ENCODE data around the gene RAB11FIP3. TPM values are rescaled to one million over a fixed set of nuclear protein-coding genes. Genes with fewer than 3 reads are reported as not detected.
"Not testable (repeated sequence)": the region's sequence is repeated elsewhere in the genome, so short reads cannot be mapped to it uniquely, and the experiment has no call there.

RAB11FIP3 gene
- total RNA-seq, 8 experiments from 2014 or later = 13.6 to 32.6 (median 25.2) TPM

DNA sequence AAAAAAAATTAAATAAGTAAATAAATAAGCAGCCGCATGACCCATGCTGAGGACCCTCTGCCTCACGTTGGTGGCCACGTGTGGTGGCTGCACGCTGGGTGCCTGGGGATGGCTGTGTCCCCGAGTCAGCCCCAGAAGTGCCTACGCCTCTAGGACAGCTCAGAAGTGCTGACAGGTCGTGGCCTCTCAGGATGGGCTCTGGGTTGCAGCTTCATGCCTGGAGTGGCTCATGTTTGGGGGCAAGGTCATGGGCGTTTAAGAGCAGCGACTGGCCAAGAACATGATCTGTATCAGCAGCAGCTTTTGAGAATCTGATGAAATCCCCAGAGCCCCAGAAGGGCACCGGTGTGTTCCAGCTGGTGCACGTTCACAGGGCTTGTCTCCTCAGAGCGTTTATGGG lies 75.3 kb downstream of the RAB11FIP3 start:
- H3K4me1 ChIP-seq (replicated peaks in 1 of 2) = peaks cover 6 to 9% of the 10 kb centered on the region in 2 donors
- WGBS, 10 experiments = 57 to 100% (median 92%) methylated on average over 1 to 7 of the region's 12 CpGs; no CpG with 5 or more reads in 4 of the 10 experiments
- no peak overlapping the region for H3K4me3 ChIP-seq
- H3K27ac ChIP-seq = peak overlapping the region; percentile 1 to 2
- in situ Hi-C loops (cut with MboI; ENCODE audit: low pct_unique_long_range_greater_than_20kb in 2 of 9, low sequenced_read_pairs in 9 of 9, unreplicated experiment in 9 of 9) = no loop called here
- peak in 4 of 8 experiments; percentile 40 to 68 (median 47) for ATAC-seq (replicated peaks in 6 of 8)

DNA sequence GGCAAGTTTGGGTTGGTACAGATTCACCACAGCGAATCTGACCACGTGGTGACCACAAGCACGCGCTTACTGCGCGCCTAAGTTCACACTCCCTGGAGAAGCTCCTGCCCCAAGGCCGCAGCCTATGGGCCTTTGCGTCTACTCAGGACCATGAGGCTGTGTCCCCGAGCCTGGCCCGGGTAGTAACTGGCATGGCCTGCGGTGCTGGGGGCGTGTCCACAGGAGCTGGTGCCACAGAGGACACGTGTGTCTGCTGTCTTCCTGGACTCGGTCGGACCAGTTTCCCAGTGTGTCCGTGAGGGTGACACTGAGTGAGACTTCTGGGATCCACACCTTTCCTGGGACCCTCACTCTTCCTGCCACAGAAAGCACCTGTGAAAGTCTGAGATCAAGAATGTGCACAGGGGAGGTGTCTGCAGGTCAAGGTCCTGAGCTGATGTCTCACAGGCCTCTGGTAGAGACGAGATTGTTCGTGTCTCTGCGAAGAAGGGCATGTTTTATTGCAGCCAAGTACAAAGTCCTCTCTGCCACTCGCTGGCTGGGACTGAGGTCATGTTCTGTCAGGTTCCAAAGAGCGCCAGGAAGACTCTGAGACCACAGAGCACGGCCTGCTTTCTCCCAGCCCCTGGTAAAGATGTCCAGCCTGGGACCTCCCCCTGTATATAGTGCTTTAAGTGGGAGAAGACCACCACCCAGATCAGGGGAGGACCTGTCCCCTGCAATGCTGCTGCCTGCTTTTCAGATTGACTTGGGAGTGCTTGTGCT lies 76.9 kb downstream of the RAB11FIP3 start:
- ATAC-seq (replicated peaks in 6 of 8) = no peak
- no peak overlapping the region for H3K4me3 ChIP-seq
- 73 to 100% (median 98%) methylated on average over 1 to 6 of the region's 22 CpGs for WGBS, 10 experiments
- in situ Hi-C loops (cut with MboI; ENCODE audit: low pct_unique_long_range_greater_than_20kb in 2 of 9, low sequenced_read_pairs in 9 of 9, unreplicated experiment in 9 of 9) = no loop called here
- no peak overlapping the region for H3K27ac ChIP-seq
- H3K4me1 ChIP-seq (replicated peaks in 1 of 2) = peaks cover 6 to 9% of the 10 kb centered on the region in 2 donors

DNA sequence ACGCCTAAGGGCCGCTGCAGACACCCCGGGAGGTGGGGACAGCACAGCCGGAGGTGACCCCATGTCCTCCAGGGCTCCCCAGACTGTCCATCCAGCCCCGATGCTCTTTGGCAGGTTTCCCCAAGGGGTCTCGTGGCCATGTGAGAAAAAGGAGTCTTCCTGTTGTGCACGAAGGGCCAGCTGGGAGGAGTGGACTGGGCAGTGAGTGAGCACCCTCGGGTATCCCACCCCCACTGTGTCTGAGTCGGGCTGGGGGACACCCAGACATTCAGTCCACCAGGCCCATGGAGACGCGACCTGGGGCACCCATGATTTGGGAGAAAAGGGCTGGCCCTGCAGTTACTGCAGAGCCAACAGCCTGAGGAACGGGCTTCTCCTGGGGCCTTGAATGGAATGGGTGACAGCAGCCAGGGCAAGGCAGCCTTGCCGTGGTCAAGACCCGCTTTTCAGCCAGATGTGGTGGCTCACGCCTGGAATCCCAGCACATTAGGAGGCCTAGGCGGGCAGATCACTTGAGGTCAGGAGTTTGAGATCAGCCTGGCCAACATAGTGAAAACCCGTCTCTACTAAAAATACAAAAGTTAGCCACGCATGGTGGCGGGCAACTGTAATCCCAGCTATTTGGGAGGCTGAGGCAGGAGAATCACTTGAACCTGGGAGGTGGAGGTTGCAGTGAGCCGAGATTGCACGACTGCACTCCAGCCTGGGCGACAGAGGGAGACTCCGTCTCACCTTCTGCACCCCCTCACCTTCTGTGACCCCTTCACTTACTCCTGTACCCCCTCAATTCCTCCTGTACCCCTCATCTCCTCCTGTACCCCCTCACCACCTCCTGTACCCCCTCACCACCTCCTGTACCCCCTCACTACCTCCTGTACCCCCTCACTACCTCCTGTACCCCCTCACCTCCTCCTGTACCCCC lies 78.0 kb downstream of the RAB11FIP3 start:
- in situ Hi-C loops (cut with MboI; ENCODE audit: low pct_unique_long_range_greater_than_20kb in 2 of 9, low sequenced_read_pairs in 9 of 9, unreplicated experiment in 9 of 9) = no loop called here
- H3K27ac ChIP-seq = no peak overlapping the region
- peaks cover 6 to 9% of the 10 kb centered on the region in 2 donors for H3K4me1 ChIP-seq (replicated peaks in 1 of 2)
- no peak for ATAC-seq (replicated peaks in 6 of 8)
- 90 to 100% (median 98%) methylated on average over 1 to 6 of the region's 23 CpGs; no CpG with 5 or more reads in 6 of the 10 experiments for WGBS, 10 experiments
- no peak overlapping the region for H3K4me3 ChIP-seq

DNA sequence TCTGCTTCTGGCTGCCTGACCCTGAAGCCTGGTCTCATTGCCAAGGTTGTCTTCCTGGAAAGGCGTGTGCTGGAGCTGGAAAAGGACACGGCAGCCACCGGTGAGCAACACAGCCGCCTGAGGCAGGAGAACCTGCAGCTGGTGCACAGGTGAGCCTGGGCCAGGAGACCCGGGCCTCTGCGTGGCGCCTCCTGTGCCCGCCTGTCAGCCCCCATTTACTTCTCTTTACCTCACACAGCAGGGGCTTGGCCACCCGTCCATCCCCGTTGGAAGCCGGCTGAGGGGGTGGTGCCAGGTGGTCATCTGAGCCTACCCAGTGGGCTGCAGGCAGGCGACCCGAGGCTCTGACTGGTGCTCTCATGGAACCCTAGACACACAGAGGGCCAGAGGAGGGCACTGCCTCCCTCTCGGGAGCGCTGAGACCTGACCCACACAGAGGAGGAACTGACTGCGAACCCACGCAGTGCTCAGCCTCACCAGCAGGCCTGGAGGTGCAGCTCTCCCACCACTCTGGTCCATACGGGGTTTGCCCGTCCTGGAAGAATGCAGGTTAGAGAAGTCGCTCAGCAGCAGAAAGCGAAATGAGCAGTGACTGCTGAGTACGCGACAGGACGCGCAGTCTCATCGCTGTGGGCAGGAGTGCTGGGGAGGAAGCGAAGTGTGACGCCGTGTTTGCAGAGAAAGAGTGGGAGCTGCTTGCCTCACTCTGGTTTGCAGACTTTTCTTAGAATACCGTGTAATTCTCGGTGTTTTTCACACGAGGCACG lies 80.2 kb downstream of the RAB11FIP3 start:
- WGBS, 10 experiments = 86 to 100% (median 93%) methylated on average over 2 to 17 of the region's 33 CpGs; no CpG with 5 or more reads in 3 of the 10 experiments
- ATAC-seq (replicated peaks in 6 of 8) = peak in 1 of 8 experiments; percentile 18
- Histone ChIP-seq H3K4me1 (replicated peaks in 1 of 2) (peaks cover 5% of the 10 kb centered on the region in 2 donors), H3K4me3 (no peak overlapping the region), H3K27ac (no peak overlapping the region)
- in situ Hi-C loops (cut with MboI; ENCODE audit: low pct_unique_long_range_greater_than_20kb in 2 of 9, low sequenced_read_pairs in 9 of 9, unreplicated experiment in 9 of 9) = no loop called here

DNA sequence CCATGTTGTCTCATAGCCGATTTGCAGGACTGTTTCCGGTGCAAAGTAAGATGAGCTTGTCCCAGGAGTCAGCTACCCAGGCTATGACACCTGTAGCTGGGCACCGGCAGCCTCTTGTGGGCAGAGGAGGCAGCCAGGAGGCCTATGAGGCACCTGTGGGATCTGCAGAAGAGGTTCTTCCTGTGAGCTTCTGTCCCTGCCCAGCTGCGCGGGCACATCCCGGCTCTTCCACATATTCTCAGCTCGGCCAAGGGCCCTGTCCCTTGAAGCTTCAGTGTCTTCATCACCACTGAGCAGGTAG lies 80.7 kb downstream of the RAB11FIP3 start:
- Histone ChIP-seq H3K4me3 (no peak overlapping the region), H3K27ac (no peak overlapping the region), H3K4me1 (replicated peaks in 1 of 2) (peaks cover 0 to under 1% of the 10 kb centered on the region in 2 donors)
- in situ Hi-C loops (cut with MboI; ENCODE audit: low pct_unique_long_range_greater_than_20kb in 2 of 9, low sequenced_read_pairs in 9 of 9, unreplicated experiment in 9 of 9) = no loop called here
- ATAC-seq (replicated peaks in 6 of 8) = no peak
- WGBS, 10 experiments = 94 to 100% (median 100%) methylated on average over 1 to 6 of the region's 7 CpGs; no CpG with 5 or more reads in 4 of the 10 experiments

DNA sequence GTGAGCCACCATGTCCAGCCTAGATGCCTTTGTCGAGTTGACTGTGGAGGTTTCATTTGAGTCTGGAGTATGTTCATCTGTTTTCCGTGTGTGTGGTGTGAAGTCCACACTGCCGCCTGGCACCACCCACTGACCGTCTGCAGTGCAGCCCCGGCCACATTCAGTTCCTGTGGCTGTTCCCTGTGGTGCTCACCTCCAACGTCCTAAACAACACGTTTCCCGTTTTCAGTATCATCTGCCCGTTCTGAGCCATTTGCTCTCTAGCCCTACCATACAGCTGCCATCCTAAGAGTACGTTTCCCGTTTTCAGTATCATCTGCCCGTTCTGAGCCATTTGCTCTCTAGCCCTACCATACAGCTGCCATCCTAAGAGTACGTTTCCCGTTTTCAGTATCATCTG lies 82.1 kb downstream of the RAB11FIP3 start:
- ATAC-seq (replicated peaks in 6 of 8); in situ Hi-C loops (cut with MboI; ENCODE audit: low pct_unique_long_range_greater_than_20kb in 2 of 9, low sequenced_read_pairs in 9 of 9, unreplicated experiment in 9 of 9); H3K4me1 ChIP-seq (replicated peaks in 1 of 2); H3K27ac ChIP-seq; H3K4me3 ChIP-seq: not testable (repeated sequence)
- 43 to 100% (median 86%) methylated on average over 1 to 8 of the region's 14 CpGs; no CpG with 5 or more reads in 3 of the 10 experiments for WGBS, 10 experiments

DNA sequence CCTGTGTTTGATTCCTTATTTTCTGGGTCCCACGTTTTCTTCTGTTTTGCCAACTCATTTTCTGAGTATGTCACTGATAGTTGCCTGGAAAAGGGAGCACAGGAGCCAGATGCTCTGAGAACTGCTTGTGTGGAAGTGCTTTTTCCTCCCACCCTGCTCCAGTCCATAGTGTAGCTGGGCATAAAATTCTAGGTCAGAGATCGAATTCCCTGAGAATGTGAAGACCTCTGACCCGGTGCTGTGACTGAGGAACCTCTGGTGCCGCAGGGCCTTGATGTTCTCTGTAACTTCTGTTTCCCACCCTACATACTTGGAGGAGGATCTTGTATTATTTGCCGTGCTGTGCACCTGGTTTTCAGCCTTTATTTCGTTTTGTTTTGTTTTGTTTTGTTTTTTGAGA lies 82.5 kb downstream of the RAB11FIP3 start:
- no peak for ATAC-seq (replicated peaks in 6 of 8)
- no peaks in the 10 kb centered on the region for H3K4me1 ChIP-seq (replicated peaks in 1 of 2)
- in situ Hi-C loops (cut with MboI; ENCODE audit: low pct_unique_long_range_greater_than_20kb in 2 of 9, low sequenced_read_pairs in 9 of 9, unreplicated experiment in 9 of 9) = no loop called here
- no peak overlapping the region for H3K4me3 ChIP-seq
- no peak overlapping the region for H3K27ac ChIP-seq
- 58 to 90% (median 82%) methylated on average over 1 to 5 of the region's 6 CpGs; no CpG with 5 or more reads in 2 of the 10 experiments for WGBS, 10 experiments

DNA sequence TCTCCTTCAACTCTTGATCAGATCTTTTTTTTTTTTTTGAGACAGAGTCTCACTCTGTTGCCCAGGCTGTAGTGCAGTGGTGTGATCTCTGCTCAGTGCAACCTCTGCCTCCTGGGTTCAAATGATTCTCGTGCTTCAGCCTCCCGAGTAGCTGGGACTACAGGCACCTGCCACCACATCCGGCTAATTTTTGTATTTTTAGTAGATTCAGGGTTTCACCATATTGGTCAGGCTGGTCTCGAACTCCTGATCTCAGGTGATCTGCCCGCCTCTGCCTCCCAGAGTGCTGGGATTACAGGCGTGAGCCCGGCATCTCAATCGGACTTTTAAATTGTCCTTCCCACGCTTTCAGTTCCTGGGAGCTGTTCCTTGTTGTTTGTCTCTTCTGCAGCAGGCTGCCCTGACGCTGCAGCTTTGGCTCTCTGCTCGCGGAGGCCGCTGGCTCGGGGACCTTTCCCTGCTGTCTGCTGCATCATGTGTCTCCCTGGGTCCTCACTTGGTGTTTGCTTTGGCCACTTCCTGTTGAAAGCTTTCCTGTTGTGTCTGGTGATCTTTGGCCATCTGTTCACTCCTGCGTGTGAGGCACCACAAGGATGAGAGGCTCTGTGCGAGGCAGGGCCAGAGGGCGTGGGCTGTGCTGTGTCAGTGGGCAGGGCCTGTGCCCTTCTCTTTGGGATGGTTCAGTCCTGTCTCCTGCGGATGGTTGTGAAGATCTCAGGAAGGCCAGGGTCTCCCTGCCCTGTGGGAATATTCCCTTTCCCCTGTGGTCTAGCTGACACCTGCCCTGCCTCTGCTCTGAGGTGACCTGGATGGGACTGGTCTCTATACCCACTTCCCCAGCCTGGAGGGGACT lies 83.7 kb downstream of the RAB11FIP3 start:
- H3K4me1 ChIP-seq (replicated peaks in 1 of 2) = no peaks in the 10 kb centered on the region
- 69 to 86% (median 82%) methylated on average over 3 to 14 of the region's 18 CpGs; no CpG with 5 or more reads in 1 of the 10 experiments for WGBS, 10 experiments
- no peak overlapping the region for H3K4me3 ChIP-seq
- no peak overlapping the region for H3K27ac ChIP-seq
- in situ Hi-C loops (cut with MboI; ENCODE audit: low pct_unique_long_range_greater_than_20kb in 2 of 9, low sequenced_read_pairs in 9 of 9, unreplicated experiment in 9 of 9) = no loop called here
- ATAC-seq (replicated peaks in 6 of 8) = peak in 6 of 8 experiments; percentile 23 to 83 (median 74)

DNA sequence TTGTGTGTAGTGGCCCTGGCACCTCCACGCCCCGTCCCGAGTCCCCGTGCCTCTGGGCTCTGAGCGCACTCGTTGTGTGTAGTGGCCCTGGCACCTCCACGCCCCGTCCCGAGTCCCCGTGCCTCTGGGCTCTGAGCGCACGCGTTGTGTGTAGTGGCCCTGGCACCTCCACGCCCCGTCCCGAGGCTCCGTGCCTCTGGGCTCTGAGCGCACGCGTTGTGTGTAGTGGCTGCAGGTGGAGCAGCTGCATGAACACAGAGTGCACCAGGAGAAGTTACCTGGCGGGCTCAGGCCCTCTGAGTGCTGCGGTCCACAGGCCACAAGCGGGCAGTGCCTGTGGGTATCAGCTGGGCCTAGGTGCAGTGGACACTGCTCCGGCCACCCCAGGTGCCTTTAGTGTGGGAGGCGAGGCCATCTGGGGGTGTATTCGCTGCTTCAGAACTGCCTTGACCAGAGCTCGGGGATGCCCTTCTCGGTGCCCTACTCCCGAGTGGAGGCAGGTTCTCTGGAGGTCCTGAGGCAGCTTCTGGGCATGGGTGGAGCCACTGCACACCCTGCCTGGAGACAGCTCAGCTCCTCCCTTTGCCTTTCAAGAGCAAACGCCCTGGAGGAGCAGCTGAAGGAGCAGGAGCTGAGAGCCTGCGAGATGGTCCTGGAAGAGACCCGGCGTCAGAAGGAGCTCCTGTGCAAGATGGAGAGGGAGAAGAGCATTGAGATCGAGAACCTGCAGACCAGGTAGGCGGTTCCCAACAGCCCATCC lies 84.8 kb downstream of the RAB11FIP3 start:
- no peak overlapping the region for H3K27ac ChIP-seq

DNA sequence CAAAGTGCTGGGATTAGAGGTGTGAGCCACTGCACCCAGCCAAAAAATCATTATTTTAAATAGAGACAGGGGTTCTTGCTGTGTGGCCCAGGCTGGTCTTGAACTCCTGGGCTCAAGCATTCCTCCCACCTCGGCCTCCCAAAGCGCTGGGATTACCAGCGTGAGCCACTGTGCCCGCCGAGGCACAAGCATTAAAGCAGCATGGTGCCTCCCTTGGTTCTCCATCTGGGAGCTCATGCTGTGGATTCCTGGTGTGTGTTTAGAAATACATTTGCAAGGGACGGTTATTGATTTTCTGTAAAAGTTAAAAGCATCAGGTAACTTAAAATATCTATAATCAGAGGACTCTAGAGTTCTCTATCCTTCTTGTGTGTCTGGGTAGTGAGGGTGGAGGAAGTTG lies 87.4 kb downstream of the RAB11FIP3 start:
- 80 to 100% (median 90%) methylated on average over 1 to 5 of the region's 6 CpGs; no CpG with 5 or more reads in 6 of the 10 experiments for WGBS, 10 experiments
- no peak overlapping the region for H3K27ac ChIP-seq
- no peaks in the 10 kb centered on the region for H3K4me1 ChIP-seq (replicated peaks in 1 of 2)
- ATAC-seq (replicated peaks in 6 of 8) = no peak
- no peak overlapping the region for H3K4me3 ChIP-seq
- in situ Hi-C loops (cut with MboI; ENCODE audit: low pct_unique_long_range_greater_than_20kb in 2 of 9, low sequenced_read_pairs in 9 of 9, unreplicated experiment in 9 of 9) = no loop called here

More for the DNA sequence above, 84.8 kb downstream of the RAB11FIP3 start:
- peak in 3 of 8 experiments; percentile 34 to 82 (median 69) for ATAC-seq (replicated peaks in 6 of 8)
- in situ Hi-C loops (cut with MboI; ENCODE audit: low pct_unique_long_range_greater_than_20kb in 2 of 9, low sequenced_read_pairs in 9 of 9, unreplicated experiment in 9 of 9) = no loop called here
- Histone ChIP-seq H3K4me3 (no peak overlapping the region), H3K4me1 (replicated peaks in 1 of 2) (no peaks in the 10 kb centered on the region)
- WGBS, 10 experiments = 94 to 100% (median 98%) methylated on average over 1 to 15 of the region's 35 CpGs; no CpG with 5 or more reads in 4 of the 10 experiments

DNA sequence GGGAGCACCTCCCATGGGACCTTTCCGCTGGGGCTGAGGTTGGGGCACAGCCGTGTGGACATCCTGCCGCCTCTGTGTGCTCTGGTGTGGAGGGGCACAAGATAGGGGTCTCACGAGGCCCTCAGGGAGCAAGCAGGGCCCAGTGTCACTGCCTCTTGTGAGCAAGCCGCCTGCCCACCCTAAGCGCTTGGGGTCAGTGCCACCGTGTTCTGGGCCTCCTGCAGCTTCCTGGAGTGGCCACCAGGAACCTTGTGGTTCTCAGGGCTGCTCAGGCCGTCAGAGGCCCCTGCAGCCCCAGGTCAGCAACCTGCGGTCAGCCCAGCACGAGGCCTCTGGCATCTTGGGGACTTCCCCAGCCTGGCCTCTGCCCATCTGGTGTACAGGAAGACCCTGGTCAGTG lies 88.5 kb downstream of the RAB11FIP3 start:
- H3K27ac ChIP-seq = no peak overlapping the region

More for the DNA sequence above, 88.5 kb downstream of the RAB11FIP3 start:
- in situ Hi-C loops (cut with MboI; ENCODE audit: low pct_unique_long_range_greater_than_20kb in 2 of 9, low sequenced_read_pairs in 9 of 9, unreplicated experiment in 9 of 9) = no loop called here
- H3K4me3 ChIP-seq = no peak overlapping the region
- WGBS, 10 experiments = 96 to 100% (median 100%) methylated on average over 1 to 4 of the region's 10 CpGs; no CpG with 5 or more reads in 7 of the 10 experiments
- peak in 1 of 8 experiments; percentile 10 for ATAC-seq (replicated peaks in 6 of 8)
- H3K4me1 ChIP-seq (replicated peaks in 1 of 2) = no peaks in the 10 kb centered on the region

All from motor neuron (in vitro differentiated cells).